ENCODE data around the gene FHOD3. TPM values are rescaled to one million over a fixed set of nuclear protein-coding genes. Genes with fewer than 3 reads are reported as not detected.

FHOD3 gene
- total RNA-seq, 1 donor, result 13.0 TPM

GRCh38 chr18:36592282-36592681 is 294.8 kb downstream of the FHOD3 start:
- Histone ChIP-seq H3K4me1 (ENCODE audit: insufficient read depth, low read length) (no peaks in the 10 kb centered on the region), H3K36me3 (ENCODE audit: insufficient read depth, low read length) (no peaks in the 10 kb centered on the region), H3K79me2 (ENCODE audit: insufficient read depth, low read length) (no peaks in the 10 kb centered on the region), H3K9me3 (ENCODE audit: low read depth, low read length) (no peaks in the 10 kb centered on the region), H3K27me3 (ENCODE audit: insufficient read depth, low read length) (no peaks in the 10 kb centered on the region), H3K4me3 (ENCODE audit: insufficient read depth, low read length) (no peak overlapping the region), H2AFZ (ENCODE audit: low read length) (no peak overlapping the region), H3K4me2 (ENCODE audit: insufficient read depth, low read length) (no peak overlapping the region), H4K20me1 (ENCODE audit: insufficient read depth, low read length) (no peaks in the 10 kb centered on the region), H3K27ac (ENCODE audit: low read depth, low read length) (no peak overlapping the region)
- DNase-seq (ENCODE audit: insufficient read length, low spot score, missing footprints), result no peak
- TF ChIP-seq CTCF (IDR thresholded peaks at IDR 0.05; ENCODE audit: extremely low read depth, low read depth, low read length), result no peak

GRCh38 chr18:36593001-36593400 is 295.5 kb downstream of the FHOD3 start:
- no peak for TF ChIP-seq CTCF (IDR thresholded peaks at IDR 0.05; ENCODE audit: extremely low read depth, low read depth, low read length)

GRCh38 chr18:36593641-36594040 is 296.1 kb downstream of the FHOD3 start:
- Histone ChIP-seq H2AFZ (ENCODE audit: low read length) (no peak overlapping the region), H3K27ac (ENCODE audit: low read depth, low read length) (no peak overlapping the region), H3K9me3 (ENCODE audit: low read depth, low read length) (no peaks in the 10 kb centered on the region), H3K27me3 (ENCODE audit: insufficient read depth, low read length) (no peaks in the 10 kb centered on the region), H3K4me3 (ENCODE audit: insufficient read depth, low read length) (no peak overlapping the region), H3K4me2 (ENCODE audit: insufficient read depth, low read length) (no peak overlapping the region), H3K4me1 (ENCODE audit: insufficient read depth, low read length) (no peaks in the 10 kb centered on the region), H4K20me1 (ENCODE audit: insufficient read depth, low read length) (no peaks in the 10 kb centered on the region), H3K36me3 (ENCODE audit: insufficient read depth, low read length) (no peaks in the 10 kb centered on the region), H3K79me2 (ENCODE audit: insufficient read depth, low read length) (no peaks in the 10 kb centered on the region)
- DNase-seq (ENCODE audit: insufficient read length, low spot score, missing footprints), result no peak
- no peak for TF ChIP-seq CTCF (IDR thresholded peaks at IDR 0.05; ENCODE audit: extremely low read depth, low read depth, low read length)

More at GRCh38 chr18:36593001-36593400, 295.5 kb downstream of the FHOD3 start:
- no peak overlapping the region for H3K27ac ChIP-seq (ENCODE audit: low read depth, low read length)
- no peaks in the 10 kb centered on the region for H4K20me1 ChIP-seq (ENCODE audit: insufficient read depth, low read length)
- no peaks in the 10 kb centered on the region for H3K4me1 ChIP-seq (ENCODE audit: insufficient read depth, low read length)
- no peaks in the 10 kb centered on the region for H3K36me3 ChIP-seq (ENCODE audit: insufficient read depth, low read length)
- H3K4me2 ChIP-seq (ENCODE audit: insufficient read depth, low read length), result no peak overlapping the region
- no peaks in the 10 kb centered on the region for H3K27me3 ChIP-seq (ENCODE audit: insufficient read depth, low read length)
- peak; percentile 84 for DNase-seq (ENCODE audit: insufficient read length, low spot score, missing footprints)
- H3K79me2 ChIP-seq (ENCODE audit: insufficient read depth, low read length), result no peaks in the 10 kb centered on the region
- H3K4me3 ChIP-seq (ENCODE audit: insufficient read depth, low read length), result no peak overlapping the region
- no peaks in the 10 kb centered on the region for H3K9me3 ChIP-seq (ENCODE audit: low read depth, low read length)
- no peak overlapping the region for H2AFZ ChIP-seq (ENCODE audit: low read length)

- Histone ChIP-seq H3K9me3 (ENCODE audit: low read depth, low read length) (no peaks in the 10 kb centered on the region), H2AFZ (ENCODE audit: low read length) (no peak overlapping the region), H3K27me3 (ENCODE audit: insufficient read depth, low read length) (no peaks in the 10 kb centered on the region), H3K4me2 (ENCODE audit: insufficient read depth, low read length) (no peak overlapping the region), H3K79me2 (ENCODE audit: insufficient read depth, low read length) (no peaks in the 10 kb centered on the region), H4K20me1 (ENCODE audit: insufficient read depth, low read length) (no peaks in the 10 kb centered on the region), H3K4me1 (ENCODE audit: insufficient read depth, low read length) (no peaks in the 10 kb centered on the region), H3K4me3 (ENCODE audit: insufficient read depth, low read length) (no peak overlapping the region), H3K27ac (ENCODE audit: low read depth, low read length) (no peak overlapping the region), H3K36me3 (ENCODE audit: insufficient read depth, low read length) (no peaks in the 10 kb centered on the region)
- no peak for TF ChIP-seq CTCF (IDR thresholded peaks at IDR 0.05; ENCODE audit: extremely low read depth, low read depth, low read length)
- no peak for DNase-seq (ENCODE audit: insufficient read length, low spot score, missing footprints)
These were observed 297.1 kb downstream of the FHOD3 start for GRCh38 chr18:36594621-36595020.
